Measurements from ENCODE around the gene UTS2R. TPM values are rescaled to one million over a fixed set of nuclear protein-coding genes. Genes with fewer than 3 reads are reported as not detected.

The UTS2R gene
- total RNA-seq, 4 donors from 2014 or later: not detected

GRCh38 chr17:82324566-82325285, 46.8 kb upstream of the UTS2R start:
- H3K4me3 ChIP-seq: no peak overlapping the region
- no peak for DNase-seq
- H3K27me3 ChIP-seq: no peaks in the 10 kb centered on the region
- H3K36me3 ChIP-seq: no peaks in the 10 kb centered on the region
- H3K4me1 ChIP-seq: no peaks in the 10 kb centered on the region
- no peak for TF ChIP-seq POLR2A (IDR thresholded peaks at IDR 0.05)
- TF ChIP-seq, protein P1, sequence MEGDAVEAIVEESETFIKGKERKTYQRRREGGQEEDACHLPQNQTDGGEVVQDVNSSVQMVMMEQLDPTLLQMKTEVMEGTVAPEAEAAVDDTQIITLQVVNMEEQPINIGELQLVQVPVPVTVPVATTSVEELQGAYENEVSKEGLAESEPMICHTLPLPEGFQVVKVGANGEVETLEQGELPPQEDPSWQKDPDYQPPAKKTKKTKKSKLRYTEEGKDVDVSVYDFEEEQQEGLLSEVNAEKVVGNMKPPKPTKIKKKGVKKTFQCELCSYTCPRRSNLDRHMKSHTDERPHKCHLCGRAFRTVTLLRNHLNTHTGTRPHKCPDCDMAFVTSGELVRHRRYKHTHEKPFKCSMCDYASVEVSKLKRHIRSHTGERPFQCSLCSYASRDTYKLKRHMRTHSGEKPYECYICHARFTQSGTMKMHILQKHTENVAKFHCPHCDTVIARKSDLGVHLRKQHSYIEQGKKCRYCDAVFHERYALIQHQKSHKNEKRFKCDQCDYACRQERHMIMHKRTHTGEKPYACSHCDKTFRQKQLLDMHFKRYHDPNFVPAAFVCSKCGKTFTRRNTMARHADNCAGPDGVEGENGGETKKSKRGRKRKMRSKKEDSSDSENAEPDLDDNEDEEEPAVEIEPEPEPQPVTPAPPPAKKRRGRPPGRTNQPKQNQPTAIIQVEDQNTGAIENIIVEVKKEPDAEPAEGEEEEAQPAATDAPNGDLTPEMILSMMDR (IDR thresholded peaks at IDR 0.05): no peak
- intact Hi-C loops (cut with DNase I; ENCODE audit: low total_unique reads): loop anchor here (10.0 kb wide), 1 partner anchor 90 kb away; no protein-coding TSS in a partner anchor
- no peak overlapping the region for H3K27ac ChIP-seq
- H3K9me3 ChIP-seq: no peaks in the 10 kb centered on the region

GRCh38 chr17:82325286-82326180, 46.0 kb upstream of the UTS2R start:
- TF ChIP-seq POLR2A (IDR thresholded peaks at IDR 0.05): no peak
- TF ChIP-seq, protein P1 (IDR thresholded peaks at IDR 0.05): no peak
- Histone ChIP-seq H3K4me3 (no peak overlapping the region), H3K4me1 (peaks cover 0 to 2% of the 10 kb centered on the region in 2 donors), H3K9me3 (no peaks in the 10 kb centered on the region), H3K27me3 (no peaks in the 10 kb centered on the region), H3K36me3 (no peaks in the 10 kb centered on the region), H3K27ac (no peak overlapping the region)
- intact Hi-C loops (cut with DNase I; ENCODE audit: low total_unique reads): loop anchor here (10.0 kb wide), 1 partner anchor 91 kb away; no protein-coding TSS in a partner anchor
- no peak for DNase-seq

GRCh38 chr17:82327289-82327688, 44.3 kb upstream of the UTS2R start:
- H3K4me1 ChIP-seq: peaks cover 0 to 4% of the 10 kb centered on the region in 2 donors
- intact Hi-C loops (cut with DNase I; ENCODE audit: low total_unique reads): loop anchor here (10.0 kb wide), 1 partner anchor 92 kb away; no protein-coding TSS in a partner anchor

DNA sequence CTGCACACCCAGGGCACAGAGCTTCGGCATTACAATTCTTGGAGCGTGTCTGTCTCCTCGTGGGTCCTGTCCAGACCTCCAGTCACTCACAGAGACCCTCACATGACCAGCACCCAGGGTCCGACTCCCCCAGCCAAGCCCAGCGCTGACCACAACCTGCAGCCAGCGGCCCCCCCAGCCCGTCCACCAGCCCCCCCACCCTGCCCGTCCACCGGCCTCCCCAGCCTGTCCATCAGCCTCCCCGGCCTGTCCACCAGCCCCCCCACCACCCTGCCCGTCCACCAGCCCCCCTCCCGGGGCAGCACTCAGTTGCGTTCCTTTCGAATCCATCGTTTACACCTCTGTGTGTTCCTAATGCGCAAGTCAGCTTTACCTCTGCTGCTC, 43.8 kb upstream of the UTS2R start:
- no peaks in the 10 kb centered on the region for H3K36me3 ChIP-seq
- intact Hi-C loops (cut with DNase I; ENCODE audit: low total_unique reads): loop anchor here (10.0 kb wide), 1 partner anchor 93 kb away; no protein-coding TSS in a partner anchor
- no peak overlapping the region for H3K4me3 ChIP-seq
- H3K27me3 ChIP-seq: no peaks in the 10 kb centered on the region
- TF ChIP-seq POLR2A (IDR thresholded peaks at IDR 0.05): no peak
- TF ChIP-seq, protein P1 (IDR thresholded peaks at IDR 0.05): no peak
- H3K9me3 ChIP-seq: no peaks in the 10 kb centered on the region
- peaks cover 0 to 4% of the 10 kb centered on the region in 2 donors for H3K4me1 ChIP-seq
- DNase-seq: no peak
- H3K27ac ChIP-seq: no peak overlapping the region

More at GRCh38 chr17:82327289-82327688, 44.3 kb upstream of the UTS2R start:
- Histone ChIP-seq H3K9me3 (no peaks in the 10 kb centered on the region), H3K27ac (no peak overlapping the region), H3K36me3 (no peaks in the 10 kb centered on the region), H3K27me3 (no peaks in the 10 kb centered on the region), H3K4me3 (no peak overlapping the region)
- TF ChIP-seq, protein P1 (IDR thresholded peaks at IDR 0.05): no peak
- TF ChIP-seq POLR2A (IDR thresholded peaks at IDR 0.05): no peak
- DNase-seq: no peak
